HL-60 (cell line): Measurements from ENCODE around the gene CLEC4A.

Source experiments
- DNase-seq, 2 experiments: peaks; one replicate each; pipeline ENCODE4 v3.0.0-alpha.2; 2010 to 2020; ENCODE audit warnings: low read depth in 1 of 2, low spot score in 1 of 2
- H3K27ac ChIP-seq: fragments of 250-450 bp; sonication (Bioruptor Pico); replicated peaks from 2 replicates; pipeline ENCODE4 v1.5.1; 2020; ENCODE audit warnings: mild to moderate bottlenecking, moderate library complexity
- H3K27me3 ChIP-seq: fragments of 250-450 bp; sonication (Bioruptor Pico); 2 replicates; pipeline ENCODE4 v1.5.1; 2021; ENCODE audit warnings: mild to moderate bottlenecking, moderate library complexity; ENCODE audit not compliant: insufficient read depth, poor library complexity, severe bottlenecking
- H3K4me3 ChIP-seq: replicated peaks from 2 replicates; pipeline ENCODE4 v1.5.1; 2011; ENCODE audit warnings: mild to moderate bottlenecking, control low read depth, low read length; ENCODE audit not compliant: insufficient read depth
- GABPA ChIP-seq: IDR thresholded peaks from 2 replicates; pipeline ENCODE4 v1.6.1; 2012; ENCODE audit warnings: low read depth
- POLR2AphosphoS5 ChIP-seq: IDR thresholded peaks from 2 replicates; pipeline ENCODE4 v1.6.1; 2012; ENCODE audit warnings: low read depth
- REST ChIP-seq: IDR thresholded peaks from 2 replicates; pipeline ENCODE4 v1.6.1; 2012; ENCODE audit warnings: low read depth; ENCODE audit not compliant: insufficient replicate concordance
- SPI1 ChIP-seq: IDR thresholded peaks from 2 replicates; pipeline ENCODE4 v1.6.1; 2012; ENCODE audit warnings: low read depth, mild to moderate bottlenecking, borderline replicate concordance
- TF ChIP-seq, protein P1 (sequence below): IDR thresholded peaks from one replicate; pipeline ENCODE4 v1.5.1; 2011; ENCODE audit warnings: low read length, control low read depth, inconsistent platforms; ENCODE audit not compliant: insufficient read depth

CLEC4A gene

DNA sequence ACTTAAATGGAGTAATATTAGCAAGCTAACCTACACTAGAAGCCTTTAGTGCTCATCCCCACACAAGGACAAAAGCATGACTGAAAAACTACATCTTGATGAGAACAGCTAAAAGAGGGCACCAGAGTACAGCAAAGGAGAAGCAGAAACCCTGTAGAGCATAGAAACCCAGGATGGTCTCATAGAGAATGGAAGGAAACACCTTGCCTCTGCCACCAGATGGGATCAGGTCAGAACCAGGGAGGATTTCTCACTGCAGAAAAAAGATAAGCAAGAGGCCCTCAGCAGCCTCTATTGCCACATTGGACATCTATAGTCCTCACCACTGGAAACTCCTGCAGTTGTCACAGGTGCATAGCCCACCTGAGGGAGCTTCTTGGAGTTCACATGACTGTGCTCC is 19.8 kb downstream of the CLEC4A start:
- TF ChIP-seq, protein P1, sequence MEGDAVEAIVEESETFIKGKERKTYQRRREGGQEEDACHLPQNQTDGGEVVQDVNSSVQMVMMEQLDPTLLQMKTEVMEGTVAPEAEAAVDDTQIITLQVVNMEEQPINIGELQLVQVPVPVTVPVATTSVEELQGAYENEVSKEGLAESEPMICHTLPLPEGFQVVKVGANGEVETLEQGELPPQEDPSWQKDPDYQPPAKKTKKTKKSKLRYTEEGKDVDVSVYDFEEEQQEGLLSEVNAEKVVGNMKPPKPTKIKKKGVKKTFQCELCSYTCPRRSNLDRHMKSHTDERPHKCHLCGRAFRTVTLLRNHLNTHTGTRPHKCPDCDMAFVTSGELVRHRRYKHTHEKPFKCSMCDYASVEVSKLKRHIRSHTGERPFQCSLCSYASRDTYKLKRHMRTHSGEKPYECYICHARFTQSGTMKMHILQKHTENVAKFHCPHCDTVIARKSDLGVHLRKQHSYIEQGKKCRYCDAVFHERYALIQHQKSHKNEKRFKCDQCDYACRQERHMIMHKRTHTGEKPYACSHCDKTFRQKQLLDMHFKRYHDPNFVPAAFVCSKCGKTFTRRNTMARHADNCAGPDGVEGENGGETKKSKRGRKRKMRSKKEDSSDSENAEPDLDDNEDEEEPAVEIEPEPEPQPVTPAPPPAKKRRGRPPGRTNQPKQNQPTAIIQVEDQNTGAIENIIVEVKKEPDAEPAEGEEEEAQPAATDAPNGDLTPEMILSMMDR: no peak
- no peak for TF ChIP-seq GABPA
- TF ChIP-seq POLR2AphosphoS5: no peak
- TF ChIP-seq SPI1: no peak
- TF ChIP-seq REST: no peak
- Histone ChIP-seq H3K4me3 (no peak overlapping the region), H3K27me3 (no peaks in the 10 kb centered on the region), H3K27ac (no peak overlapping the region)
- DNase-seq: no peak

DNA sequence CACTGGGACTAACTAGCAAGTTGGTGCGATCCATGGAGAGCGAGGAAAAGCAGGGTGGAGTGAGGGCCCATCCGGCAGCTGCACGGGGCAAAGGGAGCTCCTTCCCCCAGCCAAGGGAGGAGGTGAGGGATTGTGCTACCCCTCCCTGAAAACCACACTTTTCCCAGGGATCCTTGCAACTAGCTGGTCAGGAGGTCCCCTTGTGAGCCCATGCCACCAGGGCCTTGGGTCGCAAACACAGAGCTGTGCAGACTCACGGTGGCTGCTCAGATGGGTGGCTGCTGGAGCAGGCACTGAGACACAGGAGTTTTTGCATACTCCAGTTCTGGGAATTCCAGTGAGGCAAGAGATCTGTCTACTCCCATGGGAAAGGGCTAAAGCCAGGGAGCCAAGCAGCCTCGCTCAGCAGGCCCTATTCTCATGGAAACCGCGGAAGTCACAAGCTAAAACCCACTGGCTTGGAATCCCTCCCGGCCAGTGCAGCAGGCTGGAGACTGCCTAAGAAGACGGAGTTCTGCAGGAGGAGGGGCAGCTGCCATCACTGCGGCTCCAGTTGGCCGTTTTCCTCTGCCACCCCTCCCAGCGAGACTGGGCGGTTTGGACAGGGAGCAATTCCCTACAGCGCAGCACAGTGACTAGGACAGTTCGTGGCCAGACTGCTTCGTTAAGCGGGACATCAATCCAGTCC is 22.5 kb downstream of the CLEC4A start:
- Histone ChIP-seq H3K4me3 (no peak overlapping the region), H3K27me3 (no peaks in the 10 kb centered on the region), H3K27ac (no peak overlapping the region)
- DNase-seq: no peak
- TF ChIP-seq POLR2AphosphoS5: no peak
- TF ChIP-seq SPI1: no peak
- TF ChIP-seq GABPA: no peak
- no peak for TF ChIP-seq REST
- TF ChIP-seq, protein P1: no peak

GRCh38 chr12:8146442-8146771 is 23.0 kb downstream of the CLEC4A start:
- TF ChIP-seq REST (no peak), POLR2AphosphoS5 (no peak), SPI1 (no peak), GABPA (no peak)
- TF ChIP-seq, protein P1: no peak
- Histone ChIP-seq H3K27ac (no peak overlapping the region), H3K27me3 (no peaks in the 10 kb centered on the region), H3K4me3 (no peak overlapping the region)
- no peak for DNase-seq
